ENCODE data around the gene CYTIP. TPM values are rescaled to one million over a fixed set of nuclear protein-coding genes. Genes with fewer than 3 reads are reported as not detected.

CYTIP gene
- polyA plus RNA-seq, 1 donor from 2014 or later: not detected

- Histone ChIP-seq H3K9me3 (ENCODE audit: low read length) (no peaks in the 10 kb centered on the region), H3K4me2 (ENCODE audit: low read length) (no peak overlapping the region), H4K20me1 (ENCODE audit: insufficient read depth) (no peaks in the 10 kb centered on the region), H3K9ac (ENCODE audit: low read length) (no peak overlapping the region), H2AFZ (ENCODE audit: low read depth, low read length) (no peak overlapping the region), H3K36me3 (ENCODE audit: insufficient read depth, low read length) (no peaks in the 10 kb centered on the region), H3F3A (ENCODE audit: insufficient read depth, low read length, poor library complexity, severe bottlenecking) (no peaks in the 10 kb centered on the region), H3K27me3 (ENCODE audit: insufficient read depth, low read depth, low read length) (no peaks in the 10 kb centered on the region), H3K9me2 (ENCODE audit: insufficient read depth, low read length) (no peaks in the 10 kb centered on the region), H3K27ac (ENCODE audit: low read length) (no peak overlapping the region), H3K79me2 (replicated peaks; ENCODE audit: insufficient read depth, low read length) (no peaks in the 10 kb centered on the region), H3K4me3 (ENCODE audit: low read length) (no peak overlapping the region)
- TF ChIP-seq EP300 (conservative IDR thresholded peaks at IDR 0.05; ENCODE audit: poor library complexity, severe bottlenecking) (no peak), POLR2AphosphoS5 (IDR thresholded peaks at IDR 0.05) (no peak), CTCF (IDR thresholded peaks at IDR 0.05; ENCODE audit: poor library complexity, severe bottlenecking) (no peak), SMC3 (conservative IDR thresholded peaks at IDR 0.05; ENCODE audit: poor library complexity) (no peak), REST (IDR thresholded peaks at IDR 0.05; ENCODE audit: borderline replicate concordance) (no peak), MXI1 (conservative IDR thresholded peaks at IDR 0.05; ENCODE audit: poor library complexity, severe bottlenecking) (no peak), RAD21 (conservative IDR thresholded peaks at IDR 0.05) (no peak), TAF1 (IDR thresholded peaks at IDR 0.05; ENCODE audit: low read depth) (no peak), EZH2 (IDR thresholded peaks at IDR 0.05; ENCODE audit: borderline replicate concordance, insufficient read depth, low read length, poor library complexity, severe bottlenecking) (no peak)
Observed at GRCh38 chr2:157443090-157443489, 799 bp downstream of the CYTIP start.

GRCh38 chr2:157442636-157443035 lies 1.3 kb downstream of the CYTIP start:
- no peaks in the 10 kb centered on the region for H4K20me1 ChIP-seq (ENCODE audit: insufficient read depth)
- no peaks in the 10 kb centered on the region for H3K9me3 ChIP-seq (ENCODE audit: low read length)
- H3K9me2 ChIP-seq (ENCODE audit: insufficient read depth, low read length): no peaks in the 10 kb centered on the region
- H3K36me3 ChIP-seq (ENCODE audit: insufficient read depth, low read length): no peaks in the 10 kb centered on the region
- no peak overlapping the region for H2AFZ ChIP-seq (ENCODE audit: low read depth, low read length)
- H3F3A ChIP-seq (ENCODE audit: insufficient read depth, low read length, poor library complexity, severe bottlenecking): no peaks in the 10 kb centered on the region
- no peak overlapping the region for H3K4me2 ChIP-seq (ENCODE audit: low read length)
- H3K27ac ChIP-seq (ENCODE audit: low read length): no peak overlapping the region
- H3K27me3 ChIP-seq (ENCODE audit: insufficient read depth, low read depth, low read length): no peaks in the 10 kb centered on the region
- H3K79me2 ChIP-seq (replicated peaks; ENCODE audit: insufficient read depth, low read length): no peaks in the 10 kb centered on the region
- no peak overlapping the region for H3K4me3 ChIP-seq (ENCODE audit: low read length)
- no peak overlapping the region for H3K9ac ChIP-seq (ENCODE audit: low read length)
- TF ChIP-seq POLR2AphosphoS5 (IDR thresholded peaks at IDR 0.05): no peak
- TF ChIP-seq TAF1 (IDR thresholded peaks at IDR 0.05; ENCODE audit: low read depth): no peak
- TF ChIP-seq RAD21 (conservative IDR thresholded peaks at IDR 0.05): no peak

- Histone ChIP-seq H3K9me3 (ENCODE audit: low read length) (no peaks in the 10 kb centered on the region), H4K20me1 (ENCODE audit: insufficient read depth) (no peaks in the 10 kb centered on the region), H3K9me2 (ENCODE audit: insufficient read depth, low read length) (no peaks in the 10 kb centered on the region), H2AFZ (ENCODE audit: low read depth, low read length) (no peak overlapping the region), H3K79me2 (replicated peaks; ENCODE audit: insufficient read depth, low read length) (no peaks in the 10 kb centered on the region), H3K36me3 (ENCODE audit: insufficient read depth, low read length) (no peaks in the 10 kb centered on the region), H3K4me2 (ENCODE audit: low read length) (no peak overlapping the region), H3K27ac (ENCODE audit: low read length) (no peak overlapping the region), H3K9ac (ENCODE audit: low read length) (no peak overlapping the region), H3K4me3 (ENCODE audit: low read length) (no peak overlapping the region), H3K27me3 (ENCODE audit: insufficient read depth, low read depth, low read length) (no peaks in the 10 kb centered on the region), H3F3A (ENCODE audit: insufficient read depth, low read length, poor library complexity, severe bottlenecking) (no peaks in the 10 kb centered on the region)
- no peak for TF ChIP-seq TAF1 (IDR thresholded peaks at IDR 0.05; ENCODE audit: low read depth)
- TF ChIP-seq REST (IDR thresholded peaks at IDR 0.05; ENCODE audit: borderline replicate concordance): no peak
- TF ChIP-seq POLR2AphosphoS5 (IDR thresholded peaks at IDR 0.05): no peak
- TF ChIP-seq EP300 (conservative IDR thresholded peaks at IDR 0.05; ENCODE audit: poor library complexity, severe bottlenecking): no peak
- no peak for TF ChIP-seq CTCF (IDR thresholded peaks at IDR 0.05; ENCODE audit: poor library complexity, severe bottlenecking)
- TF ChIP-seq MXI1 (conservative IDR thresholded peaks at IDR 0.05; ENCODE audit: poor library complexity, severe bottlenecking): no peak
- no peak for TF ChIP-seq SMC3 (conservative IDR thresholded peaks at IDR 0.05; ENCODE audit: poor library complexity)
- TF ChIP-seq EZH2 (IDR thresholded peaks at IDR 0.05; ENCODE audit: borderline replicate concordance, insufficient read depth, low read length, poor library complexity, severe bottlenecking): no peak
- no peak for TF ChIP-seq RAD21 (conservative IDR thresholded peaks at IDR 0.05)
Observed at GRCh38 chr2:157442191-157442590, 1.7 kb downstream of the CYTIP start.
